ENCODE measurements around the gene STIP1.

The STIP1 gene

GRCh38 chr11:64239662-64240434, 53.9 kb downstream of the STIP1 start:
- H4K20me1 ChIP-seq (ENCODE audit: insufficient read depth, low read length) = no peaks in the 10 kb centered on the region
- peaks cover 23% of the 10 kb centered on the region for H3K4me1 ChIP-seq (ENCODE audit: low read length)
- H3K4me3 ChIP-seq (ENCODE audit: low read length) = peak overlapping the region; percentile 73
- peaks cover 36% of the 10 kb centered on the region for H3K79me2 ChIP-seq (ENCODE audit: low read length)
- H3K9ac ChIP-seq (ENCODE audit: low read length) = peak overlapping the region; percentile 95
- TF ChIP-seq EZH2 (optimal IDR thresholded peaks at IDR 0.05; ENCODE audit: low read depth, low read length) = no peak
- no peak for TF ChIP-seq EZH2phosphoT487 (IDR thresholded peaks at IDR 0.05; ENCODE audit: low read length)
- TF ChIP-seq CTCF (IDR thresholded peaks at IDR 0.05; ENCODE audit: low read length) = no peak
- peak overlapping the region; percentile 95 for H3K27ac ChIP-seq (ENCODE audit: low read length)
- no peak overlapping the region for H2AFZ ChIP-seq (ENCODE audit: low read length)
- H3K4me2 ChIP-seq (ENCODE audit: low read depth, low read length) = peak overlapping the region; percentile 97
- H3K9me2 ChIP-seq (replicated peaks; ENCODE audit: insufficient read depth, low read length) = no peaks in the 10 kb centered on the region
- peaks cover 30% of the 10 kb centered on the region for H3F3A ChIP-seq (ENCODE audit: insufficient read depth, low read length)
- no peaks in the 10 kb centered on the region for H3K27me3 ChIP-seq (replicated peaks; ENCODE audit: insufficient read depth, low read length)
- no peaks in the 10 kb centered on the region for H3K36me3 ChIP-seq (replicated peaks; ENCODE audit: insufficient read depth, low read length)
- no peak for DNase-seq
- no peaks in the 10 kb centered on the region for H3K9me3 ChIP-seq (replicated peaks; ENCODE audit: insufficient read depth, low read length)

- peak within 1 kb of the TSS; percentile 95 for H3K27ac ChIP-seq (ENCODE audit: low read length)
- no peaks in the 10 kb centered on the region for H3K9me3 ChIP-seq (replicated peaks; ENCODE audit: insufficient read depth, low read length)
- no peaks in the 10 kb centered on the region for H3K9me2 ChIP-seq (replicated peaks; ENCODE audit: insufficient read depth, low read length)
- H2AFZ ChIP-seq (ENCODE audit: low read length) = peak within 1 kb of the TSS; percentile 61; the same call in 1 of the 2 replicates
- peaks cover 36% of the 10 kb centered on the region for H3K79me2 ChIP-seq (ENCODE audit: low read length)
- H3F3A ChIP-seq (ENCODE audit: insufficient read depth, low read length) = peaks cover 30% of the 10 kb centered on the region
- peak within 1 kb of the TSS; percentile 95 for H3K9ac ChIP-seq (ENCODE audit: low read length)
- no peaks in the 10 kb centered on the region for H3K27me3 ChIP-seq (replicated peaks; ENCODE audit: insufficient read depth, low read length)
- H4K20me1 ChIP-seq (ENCODE audit: insufficient read depth, low read length) = no peaks in the 10 kb centered on the region
- peak within 1 kb of the TSS; percentile 94 for H3K4me3 ChIP-seq (ENCODE audit: low read length)
- TF ChIP-seq EZH2phosphoT487 (IDR thresholded peaks at IDR 0.05; ENCODE audit: low read length) = no peak
- TF ChIP-seq EZH2 (optimal IDR thresholded peaks at IDR 0.05; ENCODE audit: low read depth, low read length) = no peak
- TF ChIP-seq CTCF (IDR thresholded peaks at IDR 0.05; ENCODE audit: low read length) = no peak
- H3K4me2 ChIP-seq (ENCODE audit: low read depth, low read length) = peak within 1 kb of the TSS; percentile 98
- peaks cover 23% of the 10 kb centered on the region for H3K4me1 ChIP-seq (ENCODE audit: low read length)
- peak; percentile 98 for DNase-seq
- no peaks in the 10 kb centered on the region for H3K36me3 ChIP-seq (replicated peaks; ENCODE audit: insufficient read depth, low read length)
Observed at GRCh38 chr11:64240435-64241240, 54.7 kb downstream of the STIP1 start, which contains the start of gene FKBP2. FKBP2 (plus strand) TSS chr11:64241095; CDS start chr11:64242388, 1,293 bp downstream.

- Histone ChIP-seq H3K27ac (ENCODE audit: low read length) (peak overlapping the region; percentile 95), H3K36me3 (replicated peaks; ENCODE audit: insufficient read depth, low read length) (no peaks in the 10 kb centered on the region), H3K27me3 (replicated peaks; ENCODE audit: insufficient read depth, low read length) (no peaks in the 10 kb centered on the region), H3K9ac (ENCODE audit: low read length) (peak overlapping the region; percentile 95), H3K9me3 (replicated peaks; ENCODE audit: insufficient read depth, low read length) (no peaks in the 10 kb centered on the region), H3K4me1 (ENCODE audit: low read length) (peaks cover 23% of the 10 kb centered on the region), H3F3A (ENCODE audit: insufficient read depth, low read length) (peaks cover 30% of the 10 kb centered on the region), H3K4me3 (ENCODE audit: low read length) (peak overlapping the region; percentile 73), H3K79me2 (ENCODE audit: low read length) (peaks cover 36% of the 10 kb centered on the region), H4K20me1 (ENCODE audit: insufficient read depth, low read length) (no peaks in the 10 kb centered on the region), H2AFZ (ENCODE audit: low read length) (peak overlapping the region; percentile 20; the same call in 1 of the 2 replicates), H3K4me2 (ENCODE audit: low read depth, low read length) (peak overlapping the region; percentile 97; the same call in 1 of the 2 replicates), H3K9me2 (replicated peaks; ENCODE audit: insufficient read depth, low read length) (no peaks in the 10 kb centered on the region)
- no peak for DNase-seq
- TF ChIP-seq EZH2 (optimal IDR thresholded peaks at IDR 0.05; ENCODE audit: low read depth, low read length) (no peak), EZH2phosphoT487 (IDR thresholded peaks at IDR 0.05; ENCODE audit: low read length) (no peak), CTCF (IDR thresholded peaks at IDR 0.05; ENCODE audit: low read length) (no peak)
Observed at GRCh38 chr11:64241241-64241490, 55.2 kb downstream of the STIP1 start.

Data from MM.1S (cell line).